CD4-positive, alpha-beta T cell treated with Interleukin-12 subunit alpha and Interleukin-12 subunit beta, for 1 hour (primary cell): ENCODE results near the gene OR52E8.

Experiments
- DNase-seq: peaks from one replicate; pipeline ENCODE4 v3.0.0-alpha.2; 2020

Gene OR52E8

GRCh38 chr11:5857590-5857989 is at the start of gene OR52E8:
OR52E8 (minus strand) TSS chr11:5857690; CDS start chr11:5857690, 0 bp downstream.
- DNase-seq: no peak

- DNase-seq: no peak
Observed at GRCh38 chr11:5899534-5899933, 42.0 kb upstream of the OR52E8 start.

GRCh38 chr11:5892908-5893307 is 35.4 kb upstream of the OR52E8 start, which contains the start of gene OR52E5:
OR52E5 (plus strand) TSS chr11:5893208; CDS start chr11:5900777, 7,569 bp downstream.
- no peak for DNase-seq

GRCh38 chr11:5891216-5891800 is 33.8 kb upstream of the OR52E8 start:
- no peak for DNase-seq

GRCh38 chr11:5887661-5888060 is 30.2 kb upstream of the OR52E8 start:
- no peak for DNase-seq

GRCh38 chr11:5887172-5887571 is 29.7 kb upstream of the OR52E8 start:
- DNase-seq: no peak

GRCh38 chr11:5881756-5882155 is 24.3 kb upstream of the OR52E8 start:
- DNase-seq: no peak

- no peak for DNase-seq
Observed at GRCh38 chr11:5880329-5880728, 22.8 kb upstream of the OR52E8 start, which contains the start of gene OR52E4. OR52E4 (plus strand) TSS chr11:5880629; CDS start chr11:5884293, 3,664 bp downstream.

- no peak for DNase-seq
Observed at GRCh38 chr11:5878564-5878963, 21.1 kb upstream of the OR52E8 start.

GRCh38 chr11:5865826-5866225 is 8.3 kb upstream of the OR52E8 start:
- no peak for DNase-seq

GRCh38 chr11:5851002-5851401 is 6.5 kb downstream of the OR52E8 start:
- no peak for DNase-seq

- no peak for DNase-seq
Observed at GRCh38 chr11:5847711-5848110, 9.8 kb downstream of the OR52E8 start.

- no peak for DNase-seq
Observed at GRCh38 chr11:5846701-5847100, 10.8 kb downstream of the OR52E8 start.

- no peak for DNase-seq
Observed at GRCh38 chr11:5841797-5842196, 15.7 kb downstream of the OR52E8 start, which contains the start of gene OR52E6. OR52E6 (minus strand) TSS chr11:5841897; CDS start chr11:5841897, 0 bp downstream.

- DNase-seq: no peak
Observed at GRCh38 chr11:5837695-5838094, 19.8 kb downstream of the OR52E8 start.

- no peak for DNase-seq
Observed at GRCh38 chr11:5833446-5833845, 24.0 kb downstream of the OR52E8 start.

GRCh38 chr11:5831196-5831829 is 26.2 kb downstream of the OR52E8 start:
- DNase-seq: no peak

GRCh38 chr11:5818245-5818886 is 39.1 kb downstream of the OR52E8 start:
- DNase-seq: no peak

GRCh38 chr11:5815534-5815933 is 42.0 kb downstream of the OR52E8 start:
- DNase-seq: peak; percentile 2

GRCh38 chr11:5809905-5810795 is 47.3 kb downstream of the OR52E8 start:
- DNase-seq: no peak

- peak; percentile 1 for DNase-seq
Observed at GRCh38 chr11:5809122-5809519, 48.4 kb downstream of the OR52E8 start.

- DNase-seq: peak; percentile 78
Observed at GRCh38 chr11:5808500-5809121, 48.9 kb downstream of the OR52E8 start, which contains the start of gene OR52N2. OR52N2 (plus strand) TSS chr11:5808924; CDS start chr11:5820336, 11,412 bp downstream.
